GM21576 (cell line): ENCODE measurements around the gene DPEP3.

Experiments
- ATAC-seq: cut with Tn5 transposase; IDR thresholded peaks from one replicate; pipeline ENCODE4 v1.9.1; 2021; ENCODE audit warnings: mild to moderate bottlenecking, moderate library complexity; ENCODE audit not compliant: unreplicated experiment

The DPEP3 gene

DNA sequence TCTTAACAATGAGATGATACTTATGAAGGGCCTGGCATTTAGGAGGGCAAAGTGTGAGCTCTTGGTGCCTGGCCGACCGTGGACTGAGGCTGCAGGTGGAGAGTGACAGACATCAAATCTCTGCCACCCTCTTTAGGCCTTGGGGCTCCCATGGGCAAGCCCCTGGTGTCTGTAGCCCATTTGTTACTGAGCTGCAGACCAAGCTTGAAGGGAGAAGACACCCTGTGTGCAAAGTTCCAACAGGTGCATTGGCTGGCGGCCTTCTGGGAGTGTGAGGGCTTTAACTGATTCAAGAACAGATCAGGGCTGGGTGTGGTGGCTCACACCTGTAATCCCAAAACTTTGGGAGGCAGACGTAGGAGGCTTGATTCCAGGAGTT is 47.8 kb downstream of the DPEP3 start:
- ATAC-seq, result no peak

GRCh38 chr16:67931712-67932461 is 48.4 kb downstream of the DPEP3 start, which contains the start of gene CTRL:
Gene CTRL, minus strand, starts transcription at chr16:67931862. Its CDS starts 10 bp downstream, at chr16:67931852.
- ATAC-seq, result no peak

- no peak for ATAC-seq
These were observed 49.6 kb downstream of the DPEP3 start for GRCh38 chr16:67930678-67931211.

GRCh38 chr16:67930191-67930590 is 50.1 kb downstream of the DPEP3 start:
- no peak for ATAC-seq

DNA sequence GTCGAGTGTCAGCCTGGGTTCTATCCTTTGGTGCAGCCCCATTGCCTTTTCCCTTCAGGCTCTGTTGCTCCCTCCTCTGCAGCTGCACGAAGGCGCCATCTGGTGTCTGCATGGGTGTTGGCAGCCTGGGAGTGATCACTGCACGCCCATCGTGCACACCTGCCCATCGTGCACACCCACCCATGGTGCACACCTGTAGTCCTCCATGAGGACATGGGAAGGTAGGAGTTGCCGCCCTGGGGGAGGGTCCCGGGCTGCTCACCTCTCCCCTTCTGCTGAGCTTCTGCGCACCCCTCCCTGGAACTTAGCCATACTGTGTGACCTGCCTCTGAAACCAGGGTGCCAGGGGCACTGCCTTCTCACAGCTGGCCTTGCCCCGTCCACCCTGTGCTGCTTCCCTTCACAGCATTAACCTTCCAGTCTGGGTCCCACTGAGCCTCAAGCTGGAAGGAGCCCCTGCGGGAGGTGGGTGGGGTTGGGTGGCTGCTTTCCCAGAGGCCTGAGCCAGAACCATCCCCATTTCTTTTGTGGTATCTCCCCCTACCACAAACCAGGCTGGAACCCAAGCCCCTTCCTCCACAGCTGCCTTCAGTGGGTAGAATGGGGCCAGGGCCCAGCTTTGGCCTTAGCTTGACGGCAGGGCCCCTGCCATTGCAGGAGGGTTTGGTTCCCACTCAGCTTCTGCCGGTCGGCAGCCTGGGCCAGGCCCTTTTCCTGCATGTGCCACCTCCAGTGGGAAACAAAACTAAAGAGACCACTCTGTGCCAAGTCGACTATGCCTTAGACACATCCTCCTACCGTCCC is 51.5 kb downstream of the DPEP3 start:
- ATAC-seq, result no peak

GRCh38 chr16:67928147-67928546 is 52.2 kb downstream of the DPEP3 start:
- no peak for ATAC-seq

GRCh38 chr16:67927131-67927941 is 53.0 kb downstream of the DPEP3 start:
- ATAC-seq, result no peak

DNA sequence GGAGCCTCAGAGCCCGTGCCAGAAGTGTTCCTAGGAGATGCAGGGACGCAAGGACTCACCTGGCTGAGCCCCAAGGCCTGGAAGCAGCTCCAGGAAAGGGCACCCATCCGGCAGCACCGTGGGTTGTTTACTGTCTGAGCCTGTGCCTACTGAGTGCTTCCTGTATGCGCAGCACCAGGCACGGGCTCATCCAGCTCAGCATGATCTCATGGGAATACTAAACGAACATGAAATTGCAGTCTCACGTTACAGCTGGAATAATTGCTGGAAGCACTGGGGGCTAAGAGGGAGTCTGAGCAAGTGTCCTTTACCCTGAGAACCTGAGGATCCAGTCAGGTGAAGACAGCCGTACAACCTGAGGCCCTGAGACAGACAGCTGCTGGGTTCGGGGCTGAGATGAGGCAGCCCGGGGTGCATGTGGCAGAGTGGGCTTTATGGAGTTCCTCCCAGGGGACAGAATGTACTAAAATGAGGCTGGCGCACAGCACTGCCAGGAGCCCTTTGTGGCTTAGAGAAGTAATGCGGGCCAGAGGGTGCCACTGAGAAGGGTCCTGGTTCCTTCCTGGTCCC is 54.0 kb downstream of the DPEP3 start:
- ATAC-seq, result no peak
